IMR-90 (cell line): Measurements from ENCODE around the gene TBRG4. TPM values are rescaled to one million over a fixed set of nuclear protein-coding genes. Genes with fewer than 3 reads are reported as not detected.

ENCODE experiments used
- ATAC-seq: fragments of 200-7000 bp; cut with Tn5 transposase; 2 replicates; pipeline ENCODE4 v1.9.1; 2020; ENCODE audit warnings: low read depth, mild to moderate bottlenecking, moderate library complexity
- BruUV-seq: library from RNA; stranded (reverse); fragments of 400-500 nt; replicated peaks from 2 replicates; lab custom pipeline; 2021; lab: Mats Ljungman, UMichigan
- CTCF ChIA-PET: fragments of 300-600 bp; formaldehyde crosslinking; extraction: SDS; loops from one replicate; lab custom pipeline; 2021; ENCODE audit warnings: antibody characterized with exemption; lab: Yijun Ruan, JAX
- POLR2A ChIA-PET: fragments of 300-600 bp; sonication (Branson Sonifier 250); formaldehyde crosslinking; loops from one replicate; lab custom pipeline; 2022; ENCODE audit warnings: antibody characterized with exemption; ENCODE audit not compliant: unreplicated experiment; lab: Charles Lee
- DNase-seq: peaks from one replicate; pipeline ENCODE4 v3.0.0; 2013
- H2AFZ ChIP-seq: replicated peaks from 2 replicates; pipeline ENCODE3; 2013; ENCODE audit warnings: low read length, mild to moderate bottlenecking; ENCODE audit not compliant: poor library complexity
- H2AK5ac ChIP-seq: 2 replicates; pipeline ENCODE4 v1.6.1; 2013; ENCODE audit warnings: low read depth, low read length, inconsistent platforms
- H2AK9ac ChIP-seq: replicated peaks from 2 replicates; pipeline ENCODE3; 2013; ENCODE audit warnings: mild to moderate bottlenecking, low read depth, low read length, moderate library complexity; ENCODE audit not compliant: poor library complexity
- H2BK120ac ChIP-seq: 2 replicates; pipeline ENCODE4 v1.6.1; 2013; ENCODE audit warnings: low read depth, low read length, inconsistent platforms
- H2BK15ac ChIP-seq: 3 replicates; pipeline ENCODE4 v1.6.1; 2013; ENCODE audit warnings: low read depth, low read length, inconsistent platforms
- H2BK20ac ChIP-seq: 2 replicates; pipeline ENCODE4 v1.6.1; 2013; ENCODE audit warnings: low read depth, mild to moderate bottlenecking, inconsistent platforms, low read length, moderate library complexity
- H2BK5ac ChIP-seq: 2 replicates; pipeline ENCODE4 v1.6.1; 2013; ENCODE audit warnings: mild to moderate bottlenecking, low read depth, low read length, inconsistent platforms; ENCODE audit not compliant: poor library complexity, severe bottlenecking
- H3K14ac ChIP-seq: replicated peaks from 2 replicates; pipeline ENCODE4 v1.6.1; 2013; ENCODE audit warnings: low read depth, low read length, inconsistent platforms
- H3K18ac ChIP-seq: 2 replicates; pipeline ENCODE4 v1.6.1; 2013; ENCODE audit warnings: low read depth, low read length, control low read depth
- H3K23ac ChIP-seq: 2 replicates; pipeline ENCODE4 v1.6.1; 2013; ENCODE audit warnings: low read depth, low read length, inconsistent platforms
- H3K27ac ChIP-seq: 2 replicates; pipeline ENCODE4 v1.5.1; 2013; ENCODE audit warnings: mild to moderate bottlenecking, control low read depth, low read length; ENCODE audit not compliant: insufficient read depth
- H3K27me3 ChIP-seq: 2 replicates; pipeline ENCODE4 v1.6.1; 2013; ENCODE audit warnings: low read length; ENCODE audit not compliant: control insufficient read depth, insufficient read depth
- H3K36me3 ChIP-seq: 2 replicates; pipeline ENCODE4 v1.6.1; 2013; ENCODE audit warnings: low read length, mixed read lengths; ENCODE audit not compliant: control insufficient read depth, insufficient read depth
- H3K4ac ChIP-seq: 2 replicates; pipeline ENCODE4 v1.6.1; 2013; ENCODE audit warnings: low read depth, low read length, inconsistent platforms
- H3K4me1 ChIP-seq: 2 replicates; pipeline ENCODE4 v1.6.1; 2013; ENCODE audit warnings: low read length, mixed read lengths; ENCODE audit not compliant: control insufficient read depth, insufficient read depth
- H3K4me2 ChIP-seq: 2 replicates; pipeline ENCODE4 v1.6.1; 2013; ENCODE audit warnings: low read depth, mild to moderate bottlenecking, control low read depth, low read length, moderate library complexity
- H3K4me3 ChIP-seq: 2 replicates; pipeline ENCODE4 v1.5.1; 2013; ENCODE audit warnings: low read depth, mild to moderate bottlenecking, control low read depth, low read length, moderate library complexity; ENCODE audit not compliant: insufficient read depth
- H3K56ac ChIP-seq: 2 replicates; pipeline ENCODE4 v1.6.1; 2013; ENCODE audit warnings: low read length, inconsistent platforms; ENCODE audit not compliant: insufficient read depth; ENCODE audit errors: extremely low read depth
- H3K79me1 ChIP-seq, 2 experiments: 2 replicates each; pipeline ENCODE4 v1.6.1; 2013; ENCODE audit warnings: low read length in 2 of 2, inconsistent platforms in 1 of 2, low read depth in 1 of 2
- H3K9ac ChIP-seq: 2 replicates; pipeline ENCODE4 v1.6.1; 2013; ENCODE audit warnings: low read depth, low read length, control low read depth
- H3K9me1 ChIP-seq: 2 replicates; pipeline ENCODE4 v1.6.1; 2013; ENCODE audit warnings: low read length, inconsistent platforms; ENCODE audit not compliant: insufficient read depth
- H3K9me3 ChIP-seq: 2 replicates; pipeline ENCODE4 v1.6.1; 2013; ENCODE audit warnings: low read length; ENCODE audit not compliant: control insufficient read depth, insufficient read depth
- H4K20me1 ChIP-seq: 2 replicates; pipeline ENCODE4 v1.6.1; 2013; ENCODE audit warnings: low read length, inconsistent platforms; ENCODE audit not compliant: insufficient read depth
- H4K5ac ChIP-seq: 2 replicates; pipeline ENCODE4 v1.6.1; 2013; ENCODE audit warnings: mild to moderate bottlenecking, low read depth, low read length, control low read depth
- H4K8ac ChIP-seq, 2 experiments: 2 replicates each; pipeline ENCODE4 v1.6.1; 2013; ENCODE audit warnings: low read depth in 2 of 2, low read length in 2 of 2, control low read depth in 1 of 2, inconsistent platforms in 1 of 2
- H4K91ac ChIP-seq: 2 replicates; pipeline ENCODE4 v1.6.1; 2013; ENCODE audit warnings: low read depth, low read length, inconsistent platforms; ENCODE audit not compliant: insufficient read depth
- BHLHE40 ChIP-seq: fragments of 150-350 bp; IDR thresholded peaks from 2 replicates; pipeline ENCODE4 v1.6.1; 2016; ENCODE audit warnings: mild to moderate bottlenecking, low read depth, low read length
- CEBPB ChIP-seq: IDR thresholded peaks from 2 replicates; pipeline ENCODE4 v1.6.1; 2012; ENCODE audit warnings: low read depth, low read length, improper control_type of control experiment
- CHD1 ChIP-seq: IDR thresholded peaks from 2 replicates; pipeline ENCODE4 v1.6.1; 2012; ENCODE audit warnings: low read depth, low read length, improper control_type of control experiment
- CTCF ChIP-seq: conservative IDR thresholded peaks from 2 replicates; pipeline ENCODE4 v1.5.1; 2012; ENCODE audit warnings: mild to moderate bottlenecking, low read depth, low read length, improper control_type of control experiment
- ELK1 ChIP-seq: fragments of 150-350 bp; IDR thresholded peaks from 2 replicates; pipeline ENCODE4 v1.6.1; 2016; ENCODE audit warnings: low read depth, mild to moderate bottlenecking, low read length, moderate library complexity, borderline replicate concordance
- FOS ChIP-seq: fragments of 150-350 bp; IDR thresholded peaks from 2 replicates; pipeline ENCODE4 v1.6.1; 2016; ENCODE audit warnings: low read depth, low read length
- MAFK ChIP-seq: IDR thresholded peaks from 2 replicates; pipeline ENCODE4 v1.6.1; 2012; ENCODE audit warnings: low read depth, low read length, improper control_type of control experiment
- MAZ ChIP-seq: IDR thresholded peaks from 2 replicates; pipeline ENCODE4 v1.6.1; 2012; ENCODE audit warnings: low read depth, mild to moderate bottlenecking, low read length, improper control_type of control experiment, moderate library complexity, borderline replicate concordance
- MXI1 ChIP-seq: IDR thresholded peaks from 2 replicates; pipeline ENCODE4 v1.6.1; 2012; ENCODE audit warnings: low read depth, mild to moderate bottlenecking, low read length, moderate library complexity, borderline replicate concordance
- NFE2L2 ChIP-seq: fragments of 150-350 bp; IDR thresholded peaks from 2 replicates; pipeline ENCODE4 v1.6.1; 2016; ENCODE audit warnings: low read depth, mild to moderate bottlenecking, low read length
- RAD21 ChIP-seq: IDR thresholded peaks from 2 replicates; pipeline ENCODE4 v1.6.1; 2012; ENCODE audit warnings: low read length, improper control_type of control experiment
- RCOR1 ChIP-seq: IDR thresholded peaks from 2 replicates; pipeline ENCODE4 v1.6.1; 2012; ENCODE audit warnings: mild to moderate bottlenecking, low read length, improper control_type of control experiment; ENCODE audit not compliant: insufficient replicate concordance
- RFX5 ChIP-seq: IDR thresholded peaks from 2 replicates; pipeline ENCODE4 v1.8.0; 2012; ENCODE audit warnings: low read depth, mild to moderate bottlenecking, low read length, moderate library complexity
- SMC3 ChIP-seq: fragments of 150-350 bp; IDR thresholded peaks from 2 replicates; pipeline ENCODE4 v1.6.1; 2016; ENCODE audit warnings: low read depth, mild to moderate bottlenecking, antibody characterized with exemption, low read length, moderate library complexity
- USF2 ChIP-seq: fragments of 150-350 bp; IDR thresholded peaks from 2 replicates; pipeline ENCODE4 v1.6.1; 2017; ENCODE audit warnings: mild to moderate bottlenecking, antibody characterized with exemption, low read length, low read depth
- WGBS, 2 experiments: methylation state at CpG; one replicate each; pipeline versions ENCODE4 v1.1.5 to v1.1.7; 2013; ENCODE audit warnings: missing lambda C conversion rate in 2 of 2; ENCODE audit not compliant: insufficient read length in 1 of 2; ENCODE audit errors: extremely low coverage in 2 of 2; 5-methylcytosine and 5-hydroxymethylcytosine counted together
- dilution Hi-C: fragments of 300-500 bp; cut with HindIII; formaldehyde crosslinking; loops from one replicate; pipeline ENCODE4 v1.14.3; 2018; ENCODE audit warnings: low sequenced_read_pairs; ENCODE audit not compliant: unreplicated experiment
- in situ Hi-C: fragments of 300-500 bp; cut with MboI; formaldehyde crosslinking; loops from 3 replicates; pipeline ENCODE4 v1.14.3; 2019; ENCODE audit warnings: low sequenced_read_pairs, inconsistent platforms, mixed read lengths
- intact Hi-C: fragments of 100-400 bp; cut with micrococcal nuclease; formaldehyde crosslinking; loops from 2 replicates; pipeline ENCODE4 v1.10.0; 2022
- polyA plus RNA-seq, 3 experiments: library from polyadenylated mRNA; depleted of rRNA; stranded (reverse); fragments of >200 nt; gene quantifications; 2 replicates each; pipeline ENCODE4 v1.2.3, GENCODE V29; 2012; ENCODE audit warnings: low replicate concordance in 1 of 3
- total RNA-seq: library from RNA; depleted of rRNA; stranded (reverse); fragments of >200 nt; gene quantifications from 2 replicates; pipeline ENCODE4 v1.2.3, GENCODE V29; 2012

TBRG4 gene
- total and polyA plus RNA-seq, 2 of the 4 experiments (the other 2 are of a cell fraction): 71.6 to 77.6 TPM

DNA sequence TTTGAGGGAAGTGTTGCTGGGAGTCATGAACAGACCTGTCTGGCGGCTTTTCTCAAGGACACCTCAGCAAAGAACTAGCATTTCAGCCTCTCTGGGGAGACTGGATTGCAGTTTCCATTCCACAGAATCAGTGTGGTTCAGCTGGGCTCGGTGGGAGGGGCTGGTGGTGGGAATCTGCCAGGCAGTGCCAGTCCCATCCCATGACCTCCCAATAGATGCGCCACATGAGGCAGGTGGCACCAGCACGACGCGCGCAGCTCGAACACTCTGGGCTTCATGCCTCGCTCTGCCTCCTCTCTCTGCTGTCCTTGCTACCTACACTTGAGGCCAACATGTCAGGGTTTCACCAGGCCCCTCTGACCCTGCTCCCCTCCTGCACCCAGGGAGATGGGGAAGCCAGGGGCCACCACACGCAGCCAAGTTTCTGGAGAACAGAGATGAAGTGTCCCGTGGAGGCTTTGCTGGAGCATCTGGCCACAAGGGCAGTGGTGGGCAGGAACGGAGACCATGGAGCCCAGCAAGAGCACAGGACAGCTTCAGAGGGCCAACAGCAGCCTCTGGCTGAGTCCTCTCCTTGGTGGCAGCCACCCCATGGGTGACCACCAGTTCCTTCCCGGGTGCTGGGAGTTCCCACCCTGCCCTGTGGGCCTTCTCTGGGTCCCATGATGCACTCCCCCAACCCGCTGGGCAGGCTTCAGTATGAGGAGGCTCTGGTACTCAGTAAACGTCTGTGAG is 25.0 kb downstream of the TBRG4 start:
- CTCF ChIA-PET: no interaction called here
- WGBS, 2 experiments: 84% methylated on average over 3 of the region's 15 CpGs; no CpG with 5 or more reads in 1 of the 2 experiments
- H3K4me1 ChIP-seq: peaks cover 3% of the 10 kb centered on the region; the same call in 1 of the 2 replicates
- TF ChIP-seq RCOR1 (no peak), CTCF (no peak), SMC3 (no peak), CEBPB (no peak), MAFK (no peak), ELK1 (no peak), CHD1 (no peak), NFE2L2 (no peak), USF2 (no peak), RAD21 (no peak), RFX5 (no peak), BHLHE40 (no peak), MXI1 (no peak), FOS (no peak), MAZ (no peak)

More for the DNA sequence above, 25.0 kb downstream of the TBRG4 start:
- in situ Hi-C loops: no loop called here
- no peak overlapping the region for H2BK20ac ChIP-seq
- dilution Hi-C loops: no loop called here
- no peak overlapping the region for H3K27ac ChIP-seq
- H2BK5ac ChIP-seq: no peak overlapping the region
- H2BK120ac ChIP-seq: no peak overlapping the region
- no peak overlapping the region for H4K5ac ChIP-seq
- no peak overlapping the region for H2AK5ac ChIP-seq
- no peak overlapping the region for H2BK15ac ChIP-seq
- no peak overlapping the region for H2AFZ ChIP-seq
- DNase-seq: no peak
- no peak overlapping the region for H3K14ac ChIP-seq
- H4K20me1 ChIP-seq: no peaks in the 10 kb centered on the region
- H3K36me3 ChIP-seq: peaks cover 8% of the 10 kb centered on the region; the same call in 1 of the 2 replicates
- no peak overlapping the region for H3K4ac ChIP-seq
- peaks cover 0 to 8% of the 10 kb centered on the region in 2 experiments; a peak in 1 of 4 replicates for H3K79me1 ChIP-seq
- POLR2A ChIA-PET: no interaction called here
- no peak overlapping the region for H4K91ac ChIP-seq
- intact Hi-C loops: no loop called here
- H3K9me3 ChIP-seq: no peaks in the 10 kb centered on the region
- H3K27me3 ChIP-seq: no peaks in the 10 kb centered on the region
- no peak overlapping the region for H3K4me2 ChIP-seq
- H3K4me3 ChIP-seq: no peak overlapping the region
- no TSS peak for BruUV-seq
- H3K18ac ChIP-seq: no peak overlapping the region
- peaks cover 4% of the 10 kb centered on the region; the same call in 1 of the 2 replicates for H3K9me1 ChIP-seq
- no peak overlapping the region for H3K56ac ChIP-seq
- ATAC-seq: no peak
- H3K9ac ChIP-seq: no peak overlapping the region
- no peak overlapping the region for H4K8ac ChIP-seq
- no peak overlapping the region for H2AK9ac ChIP-seq
- H3K23ac ChIP-seq: no peak overlapping the region
